Esophagus squamous epithelium (tissue), 5 donors: ENCODE results near the gene SLC18A2. TPM values are rescaled to one million over a fixed set of nuclear protein-coding genes. Genes with fewer than 3 reads are reported as not detected.
"Not testable (repeated sequence)": the region's sequence is repeated elsewhere in the genome, so short reads cannot be mapped to it uniquely, and the experiment has no call there.

Source experiments
- DNase-seq: peaks from one replicate; lab custom pipeline; 2025; lab: John Stamatoyannopoulos, UW
- H3K27ac ChIP-seq, 4 donors: fragments of 200-600 bp; sonication (generic); one replicate each; pipeline ENCODE4 v1.5.1; 2016 to 2019; ENCODE audit warnings: mild to moderate bottlenecking in 1 of 4
- H3K27me3 ChIP-seq, 4 donors: fragments of 200-600 bp; sonication (generic); 1 replicate in 3 of 4; 2 replicates in 1 of 4; pipeline versions ENCODE4 v1.5.1 to v1.6.0; 2017 to 2021; ENCODE audit warnings: antibody characterized with exemption in 1 of 4
- H3K36me3 ChIP-seq, 3 donors: fragments of 200-600 bp; sonication (generic); one replicate each; pipeline ENCODE4 v1.5.1; 2016 to 2019
- H3K4me1 ChIP-seq, 3 donors: fragments of 200-600 bp; sonication (generic); one replicate each; pipeline ENCODE4 v1.5.1; 2017 to 2019
- H3K4me3 ChIP-seq, 4 donors: fragments of 200-600 bp; sonication (generic); 1 replicate in 3 of 4; 2 replicates in 1 of 4; pipeline ENCODE4 v1.5.1; 2016 to 2019; ENCODE audit warnings: mild to moderate bottlenecking in 2 of 4, moderate library complexity in 1 of 4
- H3K9me3 ChIP-seq, 3 donors: fragments of 200-600 bp; sonication (generic); one replicate each; pipeline ENCODE4 v1.5.1; 2016 to 2019
- CTCF ChIP-seq, 6 experiments: fragments of 450-650 bp in 4 of 6; fragments of 200-600 bp in 2 of 6; sonication (generic) in 2 of 6; IDR thresholded peaks; one replicate each; pipeline ENCODE4 v1.5.1; 2016 to 2019; ENCODE audit warnings: antibody characterized with exemption in 6 of 6, mild to moderate bottlenecking in 4 of 6, moderate library complexity in 4 of 6
- POLR2A ChIP-seq, 4 donors: fragments of 450-650 bp; IDR thresholded peaks; one replicate each; pipeline ENCODE4 v1.6.1; 2017; ENCODE audit warnings: antibody characterized with exemption in 4 of 4, mild to moderate bottlenecking in 4 of 4, moderate library complexity in 3 of 4
- WGBS, 2 donors: methylation state at CpG; one replicate each; pipeline ENCODE4 v1.1.5; 2018; 5-methylcytosine and 5-hydroxymethylcytosine counted together
- intact Hi-C: fragments of 100-400 bp; cut with DNase I; formaldehyde crosslinking; loops from one replicate; pipeline ENCODE4 v1.15.0; 2022
- total RNA-seq, 4 donors: library from RNA; depleted of rRNA; stranded (reverse); fragments of >200 nt; gene quantifications; one replicate each; pipeline ENCODE4 v1.1.0, GENCODE V29; 2016
- donor health status: DM: yes; HTN: yes; CAD: no.

Gene SLC18A2
- total RNA-seq, 4 donors from 2014 or later, result 0.11 to 2.9 (median 0.68) TPM

GRCh38 chr10:117228210-117228609, 12.7 kb upstream of the SLC18A2 start:
- no peak for TF ChIP-seq CTCF (IDR thresholded peaks at IDR 0.05)
- no peak for TF ChIP-seq POLR2A (IDR thresholded peaks at IDR 0.05)
- DNase-seq, result no peak
- intact Hi-C loops, result no loop called here
- Histone ChIP-seq H3K4me1 (no peaks in the 10 kb centered on the region), H3K27me3 (peaks cover 0 to 81% (median 0%) of the 10 kb centered on the region in 4 donors), H3K9me3 (no peaks in the 10 kb centered on the region), H3K27ac (no peak overlapping the region), H3K4me3 (no peak overlapping the region), H3K36me3 (no peaks in the 10 kb centered on the region)

- H3K27me3 ChIP-seq, result peaks cover 0 to 79% (median 0%) of the 10 kb centered on the region in 4 donors
- intact Hi-C loops, H3K27ac ChIP-seq, H3K4me1 ChIP-seq, H3K9me3 ChIP-seq, DNase-seq, H3K36me3 ChIP-seq, H3K4me3 ChIP-seq: not testable (repeated sequence)
- 82 to 84% methylated on average over 4 of the region's 4 CpGs for WGBS, 2 donors
Observed at GRCh38 chr10:117230107-117230506, 10.8 kb upstream of the SLC18A2 start.

DNA sequence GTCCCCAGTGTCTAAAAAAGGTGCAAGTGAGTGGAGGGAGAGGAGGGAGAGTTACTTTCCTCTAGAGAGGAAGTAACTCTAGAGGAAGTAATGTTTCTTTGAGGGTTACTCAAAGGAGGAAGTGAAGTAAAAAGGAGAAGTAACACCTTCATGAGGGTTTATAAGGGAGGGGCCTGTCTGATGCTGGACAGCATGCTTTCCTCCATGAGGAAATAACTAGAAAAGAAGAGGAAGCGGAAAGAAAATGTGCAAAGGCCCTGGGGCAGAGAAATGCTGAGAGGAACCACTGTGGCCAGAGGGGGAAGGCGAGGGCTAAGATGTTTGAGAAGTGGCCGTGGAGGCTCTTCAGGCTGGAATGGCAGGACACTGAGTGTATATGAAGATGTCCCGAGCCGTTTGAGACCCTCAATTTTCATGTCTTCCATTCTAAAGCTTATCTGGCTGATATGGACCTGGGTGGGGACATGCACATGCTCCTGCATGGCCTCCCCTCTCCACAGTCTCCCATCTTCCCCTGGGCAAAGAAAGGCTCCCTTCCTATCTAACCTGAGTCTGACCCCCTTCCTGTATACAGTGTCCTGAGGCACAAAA, 3.4 kb upstream of the SLC18A2 start:
- intact Hi-C loops, result no loop called here
- WGBS, 2 donors, result 70 to 73% methylated on average over 5 of the region's 5 CpGs
- no peak overlapping the region for H3K4me3 ChIP-seq
- H3K9me3 ChIP-seq, result no peaks in the 10 kb centered on the region
- no peaks in the 10 kb centered on the region for H3K36me3 ChIP-seq
- peaks cover 3 to 16% (median 7%) of the 10 kb centered on the region in 3 donors for H3K4me1 ChIP-seq
- no peak for TF ChIP-seq CTCF (IDR thresholded peaks at IDR 0.05)
- no peak for TF ChIP-seq POLR2A (IDR thresholded peaks at IDR 0.05)
- no peak for DNase-seq
- H3K27ac ChIP-seq, result no peak overlapping the region
- peaks cover 0 to 85% (median 8%) of the 10 kb centered on the region in 4 donors for H3K27me3 ChIP-seq

- intact Hi-C loops, result no loop called here
- Histone ChIP-seq H3K27me3 (peaks cover 0 to 85% (median 8%) of the 10 kb centered on the region in 4 donors), H3K27ac (no peak overlapping the region), H3K4me1 (peaks cover 3 to 16% (median 7%) of the 10 kb centered on the region in 3 donors), H3K4me3 (no peak overlapping the region), H3K9me3 (no peaks in the 10 kb centered on the region), H3K36me3 (no peaks in the 10 kb centered on the region)
- TF ChIP-seq CTCF (IDR thresholded peaks at IDR 0.05) (no peak), POLR2A (IDR thresholded peaks at IDR 0.05) (no peak)
- WGBS, 2 donors, result 53 to 61% methylated on average over 4 to 5 of the region's 8 CpGs
- no peak for DNase-seq
Observed at GRCh38 chr10:117239051-117239450, 1.9 kb upstream of the SLC18A2 start.

DNA sequence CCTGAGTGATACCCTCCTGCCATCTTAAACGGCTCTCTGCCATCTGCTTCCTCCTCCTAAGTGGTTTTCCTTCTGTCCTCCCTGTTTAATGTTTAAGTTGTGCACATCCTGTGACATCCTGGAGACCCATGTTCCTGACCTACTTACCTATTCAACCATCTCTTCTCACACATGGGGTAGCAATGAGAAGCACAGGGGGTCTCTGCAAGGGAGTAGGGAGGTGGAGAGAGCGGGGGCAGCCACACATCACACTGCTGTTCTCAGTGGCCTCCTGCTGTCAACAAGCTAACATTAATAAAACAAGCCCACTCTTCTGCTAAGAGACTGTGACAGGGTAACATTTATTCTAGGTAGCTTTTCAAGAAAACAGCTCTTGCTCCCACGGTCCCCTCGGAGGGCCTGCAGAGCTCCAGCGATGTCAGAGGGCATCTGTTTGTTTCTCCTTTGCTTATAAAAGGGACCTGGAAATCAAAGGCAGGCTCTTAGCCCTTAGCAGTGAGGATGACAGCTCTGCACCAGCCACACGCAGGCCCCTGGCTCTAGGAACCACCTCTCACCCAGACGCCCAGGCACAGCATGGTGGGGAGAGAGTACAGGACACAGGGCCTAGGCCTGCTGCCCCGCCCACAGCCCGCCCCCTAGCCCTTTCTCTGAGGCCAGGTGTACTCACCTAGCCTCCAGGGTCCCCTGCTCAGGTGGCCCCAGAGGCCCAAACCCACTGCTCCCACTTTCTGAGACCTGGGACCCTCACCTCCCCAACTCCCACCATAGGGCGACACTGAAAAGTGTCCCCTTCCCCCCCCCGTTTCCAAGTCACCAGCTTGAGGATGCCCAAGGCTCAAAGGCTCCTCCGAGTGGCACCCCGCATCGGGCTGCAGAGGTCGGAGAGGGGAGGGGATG, 943 bp upstream of the SLC18A2 start:
- DNase-seq, result no peak
- Histone ChIP-seq H3K27me3 (peaks cover 0 to 93% (median 8%) of the 10 kb centered on the region in 4 donors), H3K27ac (no peak overlapping the region), H3K9me3 (no peaks in the 10 kb centered on the region), H3K36me3 (no peaks in the 10 kb centered on the region), H3K4me1 (peaks cover 3 to 16% (median 7%) of the 10 kb centered on the region in 3 donors), H3K4me3 (no peak overlapping the region)
- 52 to 74% methylated on average over 3 to 5 of the region's 15 CpGs for WGBS, 2 donors
- intact Hi-C loops, result no loop called here
- no peak for TF ChIP-seq CTCF (IDR thresholded peaks at IDR 0.05)
- no peak for TF ChIP-seq POLR2A (IDR thresholded peaks at IDR 0.05)
